Panc1 (cell line): ENCODE measurements around the gene TTC38.

Source experiments
- CTCF ChIP-seq: fragments of 450-650 bp; IDR thresholded peaks from 2 replicates; pipeline ENCODE4 v1.5.1; 2017; ENCODE audit warnings: mild to moderate bottlenecking
- REST ChIP-seq, 2 experiments: IDR thresholded peaks; 2 replicates each; pipeline ENCODE4 v1.6.1; 2011 to 2012; ENCODE audit warnings: low read depth in 2 of 2, control low read depth in 1 of 2, low read length in 1 of 2, mild to moderate bottlenecking in 1 of 2, moderate library complexity in 1 of 2; ENCODE audit not compliant: insufficient read depth in 1 of 2

- TF ChIP-seq REST (IDR thresholded peaks at IDR 0.05; ENCODE audit: insufficient read depth in 1 of 2, low read depth in 2 of 2, low read length in 1 of 2), result no peak
- no peak for TF ChIP-seq CTCF
Observed at GRCh38 chr22:46244771-46245170, 23.0 kb upstream of the TTC38 start.
